HEK293T (cell line): ENCODE results near the gene EDC3.

Experiments
- CTCF ChIA-PET: fragments of 350-600 bp; formaldehyde crosslinking; extraction: SDS; loops from one replicate; lab custom pipeline; 2021; ENCODE audit warnings: antibody characterized with exemption, inconsistent platforms; lab: Yijun Ruan, JAX
- POLR2A ChIA-PET: fragments of 350-600 bp; formaldehyde crosslinking; extraction: SDS; loops from one replicate; lab custom pipeline; 2020; ENCODE audit warnings: antibody characterized with exemption, inconsistent platforms; lab: Yijun Ruan, JAX
- DNase-seq: peaks from one replicate; pipeline ENCODE4 v3.0.0; 2012; ENCODE audit warnings: mixed read lengths; ENCODE audit errors: extremely low spot score
- ARNT ChIP-seq: fragments of 450-650 bp; IDR thresholded peaks from 2 replicates; pipeline ENCODE4 v1.6.1; 2017; ENCODE audit warnings: mild to moderate bottlenecking
- BHLHE40 ChIP-seq: fragments of 450-650 bp; IDR thresholded peaks from 2 replicates; pipeline ENCODE4 v1.6.1; 2016; ENCODE audit warnings: mild to moderate bottlenecking, moderate library complexity, borderline replicate concordance
- CTBP1 ChIP-seq: fragments of 450-650 bp; IDR thresholded peaks from 2 replicates; pipeline ENCODE4 v1.6.1; 2016; ENCODE audit warnings: borderline replicate concordance
- ELF4 ChIP-seq: fragments of 450-650 bp; IDR thresholded peaks from 2 replicates; pipeline ENCODE4 v1.6.1; 2017; ENCODE audit warnings: antibody characterized with exemption
- FOXA1 ChIP-seq: fragments of 450-650 bp; IDR thresholded peaks from 2 replicates; pipeline ENCODE4 v1.6.1; 2016; ENCODE audit warnings: mild to moderate bottlenecking
- FOXK2 ChIP-seq: fragments of 450-650 bp; IDR thresholded peaks from 2 replicates; pipeline ENCODE4 v1.6.1; 2016; ENCODE audit warnings: mild to moderate bottlenecking
- FOXM1 ChIP-seq: fragments of 450-650 bp; IDR thresholded peaks from 2 replicates; pipeline ENCODE4 v1.6.1; 2017; ENCODE audit warnings: mild to moderate bottlenecking, borderline replicate concordance
- HDGF ChIP-seq: fragments of 450-650 bp; IDR thresholded peaks from 2 replicates; pipeline ENCODE4 v1.6.1; 2017; ENCODE audit warnings: antibody characterized with exemption, borderline replicate concordance
- L3MBTL2 ChIP-seq: fragments of 450-650 bp; conservative IDR thresholded peaks from 2 replicates; pipeline ENCODE4 v1.6.1; 2016; ENCODE audit warnings: mild to moderate bottlenecking
- LEF1 ChIP-seq: fragments of 450-650 bp; IDR thresholded peaks from 2 replicates; pipeline ENCODE4 v1.6.1; 2017; ENCODE audit warnings: mild to moderate bottlenecking, borderline replicate concordance
- NFRKB ChIP-seq: fragments of 450-650 bp; IDR thresholded peaks from 2 replicates; pipeline ENCODE4 v1.6.1; 2016; ENCODE audit warnings: mild to moderate bottlenecking, moderate library complexity
- PKNOX1 ChIP-seq: fragments of 450-650 bp; IDR thresholded peaks from 2 replicates; pipeline ENCODE4 v1.6.1; 2016
- SP1 ChIP-seq: fragments of 450-650 bp; IDR thresholded peaks from 2 replicates; pipeline ENCODE4 v1.6.1; 2017
- SUZ12 ChIP-seq: fragments of 450-650 bp; IDR thresholded peaks from 2 replicates; pipeline ENCODE4 v1.6.1; 2016; ENCODE audit warnings: mild to moderate bottlenecking
- TARDBP ChIP-seq: fragments of 450-650 bp; IDR thresholded peaks from 2 replicates; pipeline ENCODE4 v1.6.1; 2016
- ZNF384 ChIP-seq: fragments of 450-650 bp; IDR thresholded peaks from 2 replicates; pipeline ENCODE4 v1.6.1; 2016

EDC3 gene

GRCh38 chr15:74610302-74610951 lies 85.4 kb downstream of the EDC3 start:
- POLR2A ChIA-PET: interaction anchor here (1.3 to 2.2 kb wide), 4 partner anchors 9 to 150 kb away, joined by 3 to 11 read pairs (median 4); partner anchors contain the start of genes ARID3B and UBL7
- CTCF ChIA-PET: interaction anchor here (0.6 to 1.4 kb wide), 2 partner anchors 11 to 76 kb away, joined by 3 read pairs; no protein-coding TSS in a partner anchor
- no peak for DNase-seq

GRCh38 chr15:74609938-74610301 lies 85.9 kb downstream of the EDC3 start:
- no peak for DNase-seq
- TF ChIP-seq CTBP1: no peak
- no peak for TF ChIP-seq ARNT
- no peak for TF ChIP-seq SP1
- TF ChIP-seq ZNF384: no peak
- TF ChIP-seq SUZ12: no peak
- TF ChIP-seq FOXM1: no peak
- TF ChIP-seq HDGF: no peak
- TF ChIP-seq FOXK2: no peak
- no peak for TF ChIP-seq BHLHE40
- no peak for TF ChIP-seq L3MBTL2
- CTCF ChIA-PET: interaction anchor here (0.6 kb wide), 1 partner anchor 76 kb away, joined by 3 read pairs; no protein-coding TSS in a partner anchor
- POLR2A ChIA-PET: interaction anchor here (1.1 to 2.2 kb wide), 3 partner anchors 12 to 149 kb away, joined by 3 to 11 read pairs (median 6); partner anchors contain the start of genes ARID3B and UBL7

More at GRCh38 chr15:74610302-74610951, 85.4 kb downstream of the EDC3 start:
- TF ChIP-seq L3MBTL2 (no peak), NFRKB (no peak), SP1 (no peak), TARDBP (no peak), FOXM1 (no peak), FOXK2 (no peak)

- ChIA-PET POLR2A (interaction anchor here (1.1 to 2.1 kb wide), 2 partner anchors 11 to 68 kb away, joined by 3 to 11 read pairs; partner anchors contain the start of gene ARID3B), CTCF (no interaction called here)
- no peak for DNase-seq
- TF ChIP-seq SP1: no peak
- TF ChIP-seq ELF4: no peak
- TF ChIP-seq FOXA1: no peak
- TF ChIP-seq TARDBP: no peak
- TF ChIP-seq PKNOX1: no peak
- no peak for TF ChIP-seq HDGF
- TF ChIP-seq NFRKB: no peak
- no peak for TF ChIP-seq FOXM1
- no peak for TF ChIP-seq ZNF384
Observed at GRCh38 chr15:74608786-74609185, 87.0 kb downstream of the EDC3 start.

GRCh38 chr15:74605795-74606150 lies 90.1 kb downstream of the EDC3 start:
- ChIA-PET POLR2A (interaction anchor here (1.4 kb wide), 1 partner anchor 10 kb away, joined by 3 read pairs; the partner anchor contains the start of gene CLK3), CTCF (no interaction called here)
- DNase-seq: no peak
- TF ChIP-seq TARDBP (no peak), SP1 (no peak), FOXK2 (no peak), FOXM1 (no peak), ELF4 (no peak), CTBP1 (no peak), HDGF (no peak), L3MBTL2 (no peak), PKNOX1 (no peak), FOXA1 (no peak), BHLHE40 (no peak), ARNT (no peak), LEF1 (no peak), SUZ12 (no peak), NFRKB (no peak), ZNF384 (no peak)

GRCh38 chr15:74604983-74605794 lies 90.6 kb downstream of the EDC3 start:
- ChIA-PET CTCF (no interaction called here), POLR2A (interaction anchor here (1.4 to 2.2 kb wide), 2 partner anchors 10 kb away, joined by 3 to 5 read pairs; partner anchors contain the start of gene CLK3)
- no peak for DNase-seq
- TF ChIP-seq SP1: no peak
- TF ChIP-seq ZNF384: no peak
- TF ChIP-seq HDGF: no peak
- TF ChIP-seq SUZ12: no peak
- TF ChIP-seq PKNOX1: no peak
- no peak for TF ChIP-seq FOXK2
- no peak for TF ChIP-seq TARDBP
